IMR-90 (cell line): Measurements from ENCODE around the gene CDS1. TPM values are rescaled to one million over a fixed set of nuclear protein-coding genes. Genes with fewer than 3 reads are reported as not detected.

Experiments used
- ATAC-seq: fragments of 200-7000 bp; cut with Tn5 transposase; 2 replicates; pipeline ENCODE4 v1.9.1; 2020; ENCODE audit warnings: low read depth, mild to moderate bottlenecking, moderate library complexity
- BruUV-seq: library from RNA; stranded (reverse); fragments of 400-500 nt; replicated peaks from 2 replicates; lab custom pipeline; 2021; lab: Mats Ljungman, UMichigan
- CTCF ChIA-PET: fragments of 300-600 bp; formaldehyde crosslinking; extraction: SDS; loops from one replicate; lab custom pipeline; 2021; ENCODE audit warnings: antibody characterized with exemption; lab: Yijun Ruan, JAX
- POLR2A ChIA-PET: fragments of 300-600 bp; sonication (Branson Sonifier 250); formaldehyde crosslinking; loops from one replicate; lab custom pipeline; 2022; ENCODE audit warnings: antibody characterized with exemption; ENCODE audit not compliant: unreplicated experiment; lab: Charles Lee
- DNase-seq: peaks from one replicate; pipeline ENCODE4 v3.0.0; 2013
- H2AFZ ChIP-seq: replicated peaks from 2 replicates; pipeline ENCODE3; 2013; ENCODE audit warnings: low read length, mild to moderate bottlenecking; ENCODE audit not compliant: poor library complexity
- H2AK5ac ChIP-seq: 2 replicates; pipeline ENCODE4 v1.6.1; 2013; ENCODE audit warnings: low read depth, low read length, inconsistent platforms
- H2AK9ac ChIP-seq: replicated peaks from 2 replicates; pipeline ENCODE3; 2013; ENCODE audit warnings: mild to moderate bottlenecking, low read depth, low read length, moderate library complexity; ENCODE audit not compliant: poor library complexity
- H2BK120ac ChIP-seq: 2 replicates; pipeline ENCODE4 v1.6.1; 2013; ENCODE audit warnings: low read depth, low read length, inconsistent platforms
- H2BK15ac ChIP-seq: 3 replicates; pipeline ENCODE4 v1.6.1; 2013; ENCODE audit warnings: low read depth, low read length, inconsistent platforms
- H2BK20ac ChIP-seq: 2 replicates; pipeline ENCODE4 v1.6.1; 2013; ENCODE audit warnings: low read depth, mild to moderate bottlenecking, inconsistent platforms, low read length, moderate library complexity
- H2BK5ac ChIP-seq: 2 replicates; pipeline ENCODE4 v1.6.1; 2013; ENCODE audit warnings: mild to moderate bottlenecking, low read depth, low read length, inconsistent platforms; ENCODE audit not compliant: poor library complexity, severe bottlenecking
- H3K14ac ChIP-seq: replicated peaks from 2 replicates; pipeline ENCODE4 v1.6.1; 2013; ENCODE audit warnings: low read depth, low read length, inconsistent platforms
- H3K18ac ChIP-seq: 2 replicates; pipeline ENCODE4 v1.6.1; 2013; ENCODE audit warnings: low read depth, low read length, control low read depth
- H3K23ac ChIP-seq: 2 replicates; pipeline ENCODE4 v1.6.1; 2013; ENCODE audit warnings: low read depth, low read length, inconsistent platforms
- H3K27ac ChIP-seq: 2 replicates; pipeline ENCODE4 v1.5.1; 2013; ENCODE audit warnings: mild to moderate bottlenecking, control low read depth, low read length; ENCODE audit not compliant: insufficient read depth
- H3K27me3 ChIP-seq: 2 replicates; pipeline ENCODE4 v1.6.1; 2013; ENCODE audit warnings: low read length; ENCODE audit not compliant: control insufficient read depth, insufficient read depth
- H3K36me3 ChIP-seq: 2 replicates; pipeline ENCODE4 v1.6.1; 2013; ENCODE audit warnings: low read length, mixed read lengths; ENCODE audit not compliant: control insufficient read depth, insufficient read depth
- H3K4ac ChIP-seq: 2 replicates; pipeline ENCODE4 v1.6.1; 2013; ENCODE audit warnings: low read depth, low read length, inconsistent platforms
- H3K4me1 ChIP-seq: 2 replicates; pipeline ENCODE4 v1.6.1; 2013; ENCODE audit warnings: low read length, mixed read lengths; ENCODE audit not compliant: control insufficient read depth, insufficient read depth
- H3K4me2 ChIP-seq: 2 replicates; pipeline ENCODE4 v1.6.1; 2013; ENCODE audit warnings: low read depth, mild to moderate bottlenecking, control low read depth, low read length, moderate library complexity
- H3K4me3 ChIP-seq: 2 replicates; pipeline ENCODE4 v1.5.1; 2013; ENCODE audit warnings: low read depth, mild to moderate bottlenecking, control low read depth, low read length, moderate library complexity; ENCODE audit not compliant: insufficient read depth
- H3K56ac ChIP-seq: 2 replicates; pipeline ENCODE4 v1.6.1; 2013; ENCODE audit warnings: low read length, inconsistent platforms; ENCODE audit not compliant: insufficient read depth; ENCODE audit errors: extremely low read depth
- H3K79me1 ChIP-seq, 2 experiments: 2 replicates each; pipeline ENCODE4 v1.6.1; 2013; ENCODE audit warnings: low read length in 2 of 2, inconsistent platforms in 1 of 2, low read depth in 1 of 2
- H3K9ac ChIP-seq: 2 replicates; pipeline ENCODE4 v1.6.1; 2013; ENCODE audit warnings: low read depth, low read length, control low read depth
- H3K9me1 ChIP-seq: 2 replicates; pipeline ENCODE4 v1.6.1; 2013; ENCODE audit warnings: low read length, inconsistent platforms; ENCODE audit not compliant: insufficient read depth
- H3K9me3 ChIP-seq: 2 replicates; pipeline ENCODE4 v1.6.1; 2013; ENCODE audit warnings: low read length; ENCODE audit not compliant: control insufficient read depth, insufficient read depth
- H4K20me1 ChIP-seq: 2 replicates; pipeline ENCODE4 v1.6.1; 2013; ENCODE audit warnings: low read length, inconsistent platforms; ENCODE audit not compliant: insufficient read depth
- H4K5ac ChIP-seq: 2 replicates; pipeline ENCODE4 v1.6.1; 2013; ENCODE audit warnings: mild to moderate bottlenecking, low read depth, low read length, control low read depth
- H4K8ac ChIP-seq, 2 experiments: 2 replicates each; pipeline ENCODE4 v1.6.1; 2013; ENCODE audit warnings: low read depth in 2 of 2, low read length in 2 of 2, control low read depth in 1 of 2, inconsistent platforms in 1 of 2
- H4K91ac ChIP-seq: 2 replicates; pipeline ENCODE4 v1.6.1; 2013; ENCODE audit warnings: low read depth, low read length, inconsistent platforms; ENCODE audit not compliant: insufficient read depth
- BHLHE40 ChIP-seq: fragments of 150-350 bp; IDR thresholded peaks from 2 replicates; pipeline ENCODE4 v1.6.1; 2016; ENCODE audit warnings: mild to moderate bottlenecking, low read depth, low read length
- CHD1 ChIP-seq: IDR thresholded peaks from 2 replicates; pipeline ENCODE4 v1.6.1; 2012; ENCODE audit warnings: low read depth, low read length, improper control_type of control experiment
- FOS ChIP-seq: fragments of 150-350 bp; IDR thresholded peaks from 2 replicates; pipeline ENCODE4 v1.6.1; 2016; ENCODE audit warnings: low read depth, low read length
- MAFK ChIP-seq: IDR thresholded peaks from 2 replicates; pipeline ENCODE4 v1.6.1; 2012; ENCODE audit warnings: low read depth, low read length, improper control_type of control experiment
- MXI1 ChIP-seq: IDR thresholded peaks from 2 replicates; pipeline ENCODE4 v1.6.1; 2012; ENCODE audit warnings: low read depth, mild to moderate bottlenecking, low read length, moderate library complexity, borderline replicate concordance
- NFE2L2 ChIP-seq: fragments of 150-350 bp; IDR thresholded peaks from 2 replicates; pipeline ENCODE4 v1.6.1; 2016; ENCODE audit warnings: low read depth, mild to moderate bottlenecking, low read length
- RAD21 ChIP-seq: IDR thresholded peaks from 2 replicates; pipeline ENCODE4 v1.6.1; 2012; ENCODE audit warnings: low read length, improper control_type of control experiment
- RCOR1 ChIP-seq: IDR thresholded peaks from 2 replicates; pipeline ENCODE4 v1.6.1; 2012; ENCODE audit warnings: mild to moderate bottlenecking, low read length, improper control_type of control experiment; ENCODE audit not compliant: insufficient replicate concordance
- RFX5 ChIP-seq: IDR thresholded peaks from 2 replicates; pipeline ENCODE4 v1.8.0; 2012; ENCODE audit warnings: low read depth, mild to moderate bottlenecking, low read length, moderate library complexity
- WGBS, 2 experiments: methylation state at CpG; one replicate each; pipeline versions ENCODE4 v1.1.5 to v1.1.7; 2013; ENCODE audit warnings: missing lambda C conversion rate in 2 of 2; ENCODE audit not compliant: insufficient read length in 1 of 2; ENCODE audit errors: extremely low coverage in 2 of 2; 5-methylcytosine and 5-hydroxymethylcytosine counted together
- dilution Hi-C: fragments of 300-500 bp; cut with HindIII; formaldehyde crosslinking; loops from one replicate; pipeline ENCODE4 v1.14.3; 2018; ENCODE audit warnings: low sequenced_read_pairs; ENCODE audit not compliant: unreplicated experiment
- in situ Hi-C: fragments of 300-500 bp; cut with MboI; formaldehyde crosslinking; loops from 3 replicates; pipeline ENCODE4 v1.14.3; 2019; ENCODE audit warnings: low sequenced_read_pairs, inconsistent platforms, mixed read lengths
- intact Hi-C: fragments of 100-400 bp; cut with micrococcal nuclease; formaldehyde crosslinking; loops from 2 replicates; pipeline ENCODE4 v1.10.0; 2022
- polyA plus RNA-seq, 3 experiments: library from polyadenylated mRNA; depleted of rRNA; stranded (reverse); fragments of >200 nt; gene quantifications; 2 replicates each; pipeline ENCODE4 v1.2.3, GENCODE V29; 2012; ENCODE audit warnings: low replicate concordance in 1 of 3
- total RNA-seq: library from RNA; depleted of rRNA; stranded (reverse); fragments of >200 nt; gene quantifications from 2 replicates; pipeline ENCODE4 v1.2.3, GENCODE V29; 2012
- TF ChIP-seq, protein P1 (sequence below): fragments of 150-350 bp; IDR thresholded peaks from 2 replicates; pipeline ENCODE4 v1.6.1; 2017; ENCODE audit warnings: mild to moderate bottlenecking, antibody characterized with exemption, low read length, low read depth
- TF ChIP-seq, protein P2 (sequence below): conservative IDR thresholded peaks from 2 replicates; pipeline ENCODE4 v1.5.1; 2012; ENCODE audit warnings: mild to moderate bottlenecking, low read depth, low read length, improper control_type of control experiment

Gene CDS1
- total and polyA plus RNA-seq, 2 of the 4 experiments (the other 2 are of a cell fraction) = under 0.01 to 0.02 TPM

DNA sequence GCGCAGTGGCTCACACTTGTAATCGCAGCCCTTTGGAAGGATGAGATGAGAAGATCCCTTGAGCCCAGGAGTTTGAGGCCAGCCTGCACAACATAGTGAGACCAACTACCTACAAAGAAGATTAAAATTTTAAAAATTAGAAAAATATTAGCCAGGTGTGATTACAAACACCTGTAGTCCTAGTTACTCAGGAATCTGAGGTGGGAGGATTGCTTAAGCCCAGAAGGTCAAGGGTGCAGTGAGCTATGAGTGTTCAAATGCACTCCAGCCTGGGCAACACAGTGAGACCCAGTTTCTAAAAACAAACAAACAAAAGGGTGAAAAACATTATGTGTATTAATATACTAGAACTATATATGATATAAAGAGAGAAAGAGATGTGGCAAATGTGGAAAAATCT, 47.0 kb upstream of the CDS1 start:
- no peak overlapping the region for H3K4me3 ChIP-seq
- intact Hi-C loops (no loop called here), in situ Hi-C loops (no loop called here), dilution Hi-C loops (no loop called here)
- H3K79me1 ChIP-seq = no peaks in the 10 kb centered on the region
- no peak overlapping the region for H2BK120ac ChIP-seq
- no peak overlapping the region for H2BK5ac ChIP-seq
- ChIA-PET POLR2A (no interaction called here), CTCF (interaction anchor here (0.5 kb wide), 1 partner anchor 848 kb away, joined by 3 read pairs; no protein-coding TSS in a partner anchor)
- no peak overlapping the region for H3K27ac ChIP-seq
- no peak overlapping the region for H3K14ac ChIP-seq
- no peak overlapping the region for H2BK20ac ChIP-seq
- H3K27me3 ChIP-seq = no peaks in the 10 kb centered on the region
- no peak for ATAC-seq
- no peak overlapping the region for H3K9ac ChIP-seq
- no peak overlapping the region for H3K18ac ChIP-seq
- no peak overlapping the region for H3K23ac ChIP-seq
- H4K20me1 ChIP-seq = no peaks in the 10 kb centered on the region
- H2AK5ac ChIP-seq = no peak overlapping the region
- no peak overlapping the region for H4K8ac ChIP-seq
- no peaks in the 10 kb centered on the region for H3K9me3 ChIP-seq
- H3K4ac ChIP-seq = no peak overlapping the region
- DNase-seq = no peak
- H2AK9ac ChIP-seq = no peak overlapping the region
- H2AFZ ChIP-seq = no peak overlapping the region
- no TSS peak for BruUV-seq
- no peak for TF ChIP-seq CHD1
- no peak for TF ChIP-seq RFX5
- no peak for TF ChIP-seq MXI1
- no peak for TF ChIP-seq BHLHE40
- TF ChIP-seq RCOR1 = no peak
- no peak for TF ChIP-seq FOS
- TF ChIP-seq NFE2L2 = no peak
- no peak for TF ChIP-seq MAFK
- TF ChIP-seq, protein P1, sequence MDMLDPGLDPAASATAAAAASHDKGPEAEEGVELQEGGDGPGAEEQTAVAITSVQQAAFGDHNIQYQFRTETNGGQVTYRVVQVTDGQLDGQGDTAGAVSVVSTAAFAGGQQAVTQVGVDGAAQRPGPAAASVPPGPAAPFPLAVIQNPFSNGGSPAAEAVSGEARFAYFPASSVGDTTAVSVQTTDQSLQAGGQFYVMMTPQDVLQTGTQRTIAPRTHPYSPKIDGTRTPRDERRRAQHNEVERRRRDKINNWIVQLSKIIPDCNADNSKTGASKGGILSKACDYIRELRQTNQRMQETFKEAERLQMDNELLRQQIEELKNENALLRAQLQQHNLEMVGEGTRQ = no peak
- no peak for TF ChIP-seq RAD21
- TF ChIP-seq, protein P2, sequence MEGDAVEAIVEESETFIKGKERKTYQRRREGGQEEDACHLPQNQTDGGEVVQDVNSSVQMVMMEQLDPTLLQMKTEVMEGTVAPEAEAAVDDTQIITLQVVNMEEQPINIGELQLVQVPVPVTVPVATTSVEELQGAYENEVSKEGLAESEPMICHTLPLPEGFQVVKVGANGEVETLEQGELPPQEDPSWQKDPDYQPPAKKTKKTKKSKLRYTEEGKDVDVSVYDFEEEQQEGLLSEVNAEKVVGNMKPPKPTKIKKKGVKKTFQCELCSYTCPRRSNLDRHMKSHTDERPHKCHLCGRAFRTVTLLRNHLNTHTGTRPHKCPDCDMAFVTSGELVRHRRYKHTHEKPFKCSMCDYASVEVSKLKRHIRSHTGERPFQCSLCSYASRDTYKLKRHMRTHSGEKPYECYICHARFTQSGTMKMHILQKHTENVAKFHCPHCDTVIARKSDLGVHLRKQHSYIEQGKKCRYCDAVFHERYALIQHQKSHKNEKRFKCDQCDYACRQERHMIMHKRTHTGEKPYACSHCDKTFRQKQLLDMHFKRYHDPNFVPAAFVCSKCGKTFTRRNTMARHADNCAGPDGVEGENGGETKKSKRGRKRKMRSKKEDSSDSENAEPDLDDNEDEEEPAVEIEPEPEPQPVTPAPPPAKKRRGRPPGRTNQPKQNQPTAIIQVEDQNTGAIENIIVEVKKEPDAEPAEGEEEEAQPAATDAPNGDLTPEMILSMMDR = no peak
- H4K91ac ChIP-seq = no peak overlapping the region
- H3K36me3 ChIP-seq = no peaks in the 10 kb centered on the region
- no peak overlapping the region for H2BK15ac ChIP-seq
- H4K5ac ChIP-seq = no peak overlapping the region
- no peaks in the 10 kb centered on the region for H3K4me1 ChIP-seq
- H3K4me2 ChIP-seq = no peak overlapping the region
- H3K56ac ChIP-seq = no peak overlapping the region
- no CpG with 5 or more reads among the region's 2 CpGs for WGBS, 2 experiments
- no peaks in the 10 kb centered on the region for H3K9me1 ChIP-seq
